Erythroblast (primary cell): Measurements from ENCODE around the gene LRRN1.

Source experiments
- GATA1 ChIP-seq: IDR thresholded peaks from 2 replicates; pipeline ENCODE4 v1.6.1; 2011; ENCODE audit warnings: low read depth, mild to moderate bottlenecking, control low read depth, low read length, moderate library complexity
- POLR2A ChIP-seq: IDR thresholded peaks from 2 replicates; pipeline ENCODE4 v1.6.1; 2011; ENCODE audit warnings: mild to moderate bottlenecking, low read length

- TF ChIP-seq POLR2A (no peak), GATA1 (no peak)
These were observed 5.3 kb downstream of the LRRN1 start for GRCh38 chr3:3804560-3804959.
